Measurements from ENCODE around the gene PLD3.
"Not testable (repeated sequence)": the region's sequence is repeated elsewhere in the genome, so short reads cannot be mapped to it uniquely, and the experiment has no call there.

PLD3 gene
- total RNA-seq = 36.4 to 42.4 (median 40.0) reads per million in 4 donors

GRCh38 chr19:40348125-40348913, at the start of gene PLD3, which contains the start of gene C19orf47:
TSS of gene PLD3 (plus strand) at chr19:40348695. CDS start at chr19:40366484, 17,789 bp downstream.
TSS of gene C19orf47 (minus strand) at chr19:40348397. CDS start at chr19:40341857, 6,540 bp downstream.
- DNase-seq = peak; percentile 97 to 100 (median 99)

- DNase-seq = no peak
Measured at GRCh38 chr19:40300668-40301067, 47.8 kb upstream of the PLD3 start.

GRCh38 chr19:40302224-40303011, 46.1 kb upstream of the PLD3 start:
- DNase-seq = no peak

GRCh38 chr19:40303765-40304164, 44.7 kb upstream of the PLD3 start:
- DNase-seq = no peak

DNA sequence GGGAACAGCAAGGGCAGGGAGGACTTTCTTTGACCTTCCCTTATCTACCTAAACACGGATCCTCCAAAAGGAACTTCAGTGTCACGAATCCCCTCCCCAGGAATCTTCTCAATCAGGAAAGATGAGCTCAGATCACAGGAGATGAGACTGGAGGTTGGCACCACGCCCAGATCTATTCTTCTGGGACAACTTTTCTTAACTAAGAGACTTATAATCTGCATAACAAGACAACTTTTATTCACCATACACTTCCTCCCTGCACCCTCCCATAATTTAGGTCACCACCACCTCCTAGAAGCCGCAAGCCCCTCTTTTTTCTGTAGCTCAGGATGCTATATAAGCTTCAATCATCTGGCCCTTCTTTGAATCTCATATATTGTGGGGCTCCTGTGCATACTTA, 44.2 kb upstream of the PLD3 start:
- DNase-seq = no peak

DNA sequence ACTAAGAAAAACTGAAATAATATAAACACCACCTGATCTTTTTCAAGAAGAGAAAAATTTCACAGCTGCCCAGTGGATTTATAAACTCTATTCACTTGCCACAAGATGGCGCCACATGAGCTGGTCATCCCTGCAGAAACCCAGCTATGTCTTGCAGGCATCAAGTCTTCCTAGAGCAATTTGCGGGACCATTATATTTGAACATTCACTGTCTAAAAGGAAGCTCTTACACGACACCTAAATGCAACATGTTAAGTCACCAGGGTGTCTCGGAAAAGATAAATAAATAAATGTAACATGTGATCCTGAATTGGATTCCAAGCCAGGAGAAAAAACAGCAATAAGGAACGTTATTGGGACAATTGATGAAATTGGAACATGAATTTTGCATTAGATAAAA, 43.1 kb upstream of the PLD3 start:
- peak; percentile 30 to 73 (median 55) for DNase-seq

DNA sequence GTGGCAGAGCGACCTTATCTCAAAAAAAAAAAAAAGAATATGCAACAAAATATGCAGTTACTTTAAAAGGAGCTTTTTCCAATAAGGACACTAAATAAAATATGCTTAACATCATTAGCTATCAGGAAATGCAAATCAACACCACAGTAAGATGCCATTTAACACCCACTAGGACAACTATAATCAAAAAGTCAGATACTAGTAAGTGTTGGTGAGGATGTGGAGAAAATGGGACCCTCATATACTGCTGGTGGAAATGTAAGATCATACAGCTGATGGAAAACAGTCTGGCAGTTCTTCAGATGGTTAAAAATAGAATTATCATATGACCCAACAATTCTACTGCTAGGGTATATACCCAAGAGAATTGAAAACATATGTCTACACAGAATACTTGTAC, 38.8 kb upstream of the PLD3 start:
- no peak for DNase-seq

DNA sequence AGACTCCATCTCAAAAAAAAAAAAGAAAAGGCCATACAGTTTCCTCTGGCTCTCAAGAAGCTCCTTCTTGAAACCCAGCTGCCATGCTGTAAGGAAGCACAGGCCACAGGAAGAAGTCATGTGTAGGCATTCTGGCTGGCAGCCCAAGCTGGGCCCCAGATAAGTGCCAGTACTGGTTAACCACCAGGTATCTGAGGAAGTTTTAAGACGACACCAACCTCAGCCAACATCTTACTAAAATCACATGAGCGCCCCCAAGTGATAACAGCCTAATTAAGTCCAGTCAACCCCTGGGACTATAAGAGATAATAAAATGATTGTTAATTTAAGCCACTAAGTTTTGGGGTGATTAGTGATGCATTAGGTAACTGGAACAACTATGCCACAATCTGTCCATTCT, 36.0 kb upstream of the PLD3 start:
- DNase-seq = no peak

DNA sequence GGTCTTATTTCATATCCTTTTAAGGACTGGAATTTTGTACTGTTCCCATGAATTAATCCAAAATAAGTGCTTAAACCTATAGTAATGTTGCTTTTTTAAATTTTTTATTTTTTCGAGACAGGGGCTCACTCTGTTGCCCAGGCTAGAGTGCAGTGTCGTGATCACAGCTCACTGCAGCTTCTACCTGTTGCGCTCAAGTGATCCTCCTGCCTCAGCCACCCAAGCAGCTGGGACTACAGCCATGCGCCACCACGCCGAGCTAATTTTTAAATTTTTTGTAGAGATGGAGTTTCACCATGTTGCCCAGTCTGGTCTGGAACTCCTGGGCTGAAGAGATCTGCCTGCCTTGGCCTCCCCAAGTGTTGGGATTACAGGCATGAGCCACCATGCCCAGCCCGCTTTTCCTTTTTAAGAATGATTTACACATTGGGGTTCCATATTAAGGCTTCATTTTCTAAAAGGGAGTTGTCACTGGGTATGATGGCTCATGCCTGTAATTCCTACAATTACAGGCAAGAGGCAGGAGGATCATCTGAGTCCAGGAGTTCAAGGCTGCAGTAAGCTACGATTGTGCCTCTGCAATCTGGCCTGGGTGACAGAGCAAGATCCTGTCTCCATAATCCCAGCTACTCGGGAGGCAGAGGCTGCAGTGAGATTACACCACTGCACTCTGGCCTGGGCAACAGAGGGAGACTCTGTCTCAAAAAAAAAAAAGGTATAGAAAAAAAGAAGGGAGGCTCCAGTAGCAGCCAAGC, 35.1 kb upstream of the PLD3 start:
- no peak for DNase-seq

GRCh38 chr19:40314656-40315055, 33.8 kb upstream of the PLD3 start:
- DNase-seq = no peak

GRCh38 chr19:40315812-40316470, 32.6 kb upstream of the PLD3 start:
- no peak for DNase-seq

GRCh38 chr19:40317338-40317737, 31.2 kb upstream of the PLD3 start:
- no peak for DNase-seq

- DNase-seq = no peak
Measured at GRCh38 chr19:40320558-40320935, 27.9 kb upstream of the PLD3 start.

GRCh38 chr19:40321076-40321475, 27.4 kb upstream of the PLD3 start:
- no peak for DNase-seq

- no peak for DNase-seq
Measured at GRCh38 chr19:40321566-40322270, 26.8 kb upstream of the PLD3 start.

DNA sequence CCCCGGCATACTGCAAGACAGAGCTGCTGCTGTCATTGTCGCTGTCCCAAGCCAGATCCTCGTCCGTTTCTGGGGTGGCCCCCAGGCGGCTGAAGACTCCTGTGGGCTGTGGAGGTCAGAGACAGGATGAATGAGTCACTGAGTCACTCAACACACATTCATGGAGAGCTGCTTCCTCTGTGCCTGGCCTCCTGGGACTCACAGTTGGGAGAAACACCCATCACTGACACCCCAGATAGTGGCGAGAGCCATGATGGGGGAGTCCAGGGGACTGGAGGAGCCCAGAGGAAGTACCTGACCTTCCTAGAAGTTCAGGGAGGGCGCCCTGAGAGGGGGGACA, 26.3 kb upstream of the PLD3 start:
- no peak for DNase-seq

DNA sequence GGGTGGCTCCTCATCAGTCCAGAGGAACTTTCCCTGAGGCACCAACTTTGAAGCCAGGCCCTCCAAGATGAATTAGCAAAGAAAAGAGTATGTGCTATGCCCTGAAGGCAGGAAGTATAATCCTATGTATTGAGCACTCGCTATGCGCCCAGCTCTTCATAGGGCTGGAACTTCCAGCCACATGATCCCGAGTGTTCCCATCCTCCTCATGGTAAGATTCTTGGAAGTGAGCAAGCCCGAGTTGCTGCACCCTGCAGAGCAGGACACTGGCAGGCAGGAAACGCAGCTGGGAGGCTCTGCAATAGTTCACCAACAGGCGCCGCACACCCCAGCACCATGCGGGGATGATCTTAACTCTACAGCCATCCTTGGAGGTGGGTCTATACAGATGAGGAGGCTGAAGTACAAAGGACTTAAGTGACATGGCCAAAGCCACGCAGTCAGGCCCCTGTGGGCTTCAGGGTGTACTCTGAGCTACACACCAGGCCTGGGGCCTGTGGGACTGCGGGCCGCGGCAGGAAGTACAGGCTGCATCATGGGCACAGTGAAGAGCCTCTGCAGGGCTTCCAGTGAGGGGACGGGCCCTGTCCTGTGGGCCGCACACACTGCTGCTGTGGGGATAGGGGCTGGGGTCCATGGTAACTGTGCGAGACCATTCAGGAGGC, 25.4 kb upstream of the PLD3 start:
- DNase-seq = no peak

DNA sequence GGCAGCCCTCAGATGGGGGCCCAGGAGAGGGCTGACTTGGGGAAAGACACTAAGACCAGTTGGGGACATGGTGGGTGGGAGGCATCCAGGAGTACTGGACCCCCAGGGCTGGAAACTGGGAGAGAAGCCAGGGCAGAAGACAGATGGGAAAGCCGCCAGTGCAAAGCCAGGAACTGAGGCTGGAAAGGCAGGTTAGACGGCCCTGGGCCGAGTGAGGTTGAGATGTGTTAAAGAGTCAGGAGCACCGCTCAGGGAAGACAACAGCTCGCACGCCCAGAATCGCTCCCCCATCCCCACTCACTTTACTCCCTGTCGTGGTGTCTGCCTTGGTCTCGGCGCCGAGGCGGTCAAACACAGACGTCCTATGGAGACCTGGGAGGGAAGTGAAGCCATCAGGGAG, 24.8 kb upstream of the PLD3 start:
- no peak for DNase-seq

DNA sequence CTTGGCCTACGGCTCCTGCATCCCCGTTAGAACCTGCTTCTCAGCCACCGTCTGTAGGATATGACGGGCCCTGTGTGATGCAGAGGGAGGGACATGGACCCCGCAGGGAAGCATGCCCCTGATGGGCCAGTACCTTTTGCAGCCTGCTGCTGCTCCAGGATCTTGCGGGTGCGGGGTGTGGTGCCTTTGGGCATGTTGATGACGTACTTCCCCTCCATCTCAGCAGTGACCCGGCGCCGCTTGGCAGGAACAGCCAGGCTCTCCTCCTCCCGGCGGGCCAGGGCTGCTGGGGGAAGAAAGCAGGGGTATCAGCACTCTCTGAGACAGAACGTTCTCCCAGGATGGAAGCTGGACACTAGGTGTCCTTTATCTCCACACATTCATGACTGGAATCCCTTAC, 22.3 kb upstream of the PLD3 start:
- no peak for DNase-seq

DNA sequence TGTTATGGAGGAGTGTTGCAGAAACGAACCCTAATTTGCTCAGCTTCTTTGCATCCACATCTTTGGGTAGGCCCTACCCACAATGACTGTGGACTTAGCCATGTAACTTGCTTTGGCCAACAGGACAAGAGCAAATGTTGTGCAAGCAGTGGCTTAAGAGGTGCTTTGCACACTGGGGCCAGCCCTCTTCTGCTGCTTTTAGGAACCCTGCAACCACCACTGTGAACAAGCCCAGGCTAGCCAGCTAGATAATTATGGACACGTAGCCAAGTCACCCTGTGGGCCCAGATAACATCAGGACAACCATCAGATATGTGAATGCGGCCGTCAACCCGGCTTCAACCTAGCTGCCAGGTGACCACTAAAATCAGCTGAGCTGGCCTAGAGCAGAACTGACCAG, 17.4 kb upstream of the PLD3 start:
- DNase-seq = no peak

GRCh38 chr19:40332669-40333068, 15.8 kb upstream of the PLD3 start:
- no peak for DNase-seq

GRCh38 chr19:40333083-40333482, 15.4 kb upstream of the PLD3 start:
- DNase-seq = not testable (repeated sequence)
